ENCODE measurements around the gene PRPS1L1. TPM values are rescaled to one million over a fixed set of nuclear protein-coding genes. Genes with fewer than 3 reads are reported as not detected.

PRPS1L1 gene
- total and polyA plus RNA-seq, 10 of the 15 experiments (the other 5 are each of a cell fraction or from before 2014, with no cell fraction given), result not detected

DNA sequence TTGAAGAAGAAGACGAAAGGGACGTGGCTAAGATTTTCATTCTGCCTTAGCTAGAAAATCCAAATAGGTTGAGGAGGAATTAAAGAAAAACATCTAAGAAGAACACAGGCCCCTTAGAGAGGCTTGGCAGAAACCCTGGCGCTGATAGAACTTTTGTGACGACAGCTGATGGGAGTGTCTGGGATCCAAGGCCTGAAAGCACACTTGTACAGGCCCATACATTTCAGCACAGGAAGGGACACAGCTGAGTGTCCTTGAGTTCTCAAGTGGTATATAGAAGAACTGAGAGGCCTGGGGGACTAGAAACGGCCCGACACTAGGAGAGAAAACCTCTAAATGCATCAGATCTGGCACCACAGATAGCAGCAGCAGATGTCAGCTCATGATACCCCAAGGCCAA is 39.5 kb downstream of the PRPS1L1 start:
- FAIRE-seq, result no peak
- DNase-seq (ENCODE audit: low read depth, low spot score), result no peak
- WGBS (ENCODE audit: insufficient coverage, insufficient replicate concordance, low lambda C conversion rate, missing lambda C conversion rate), result 50% methylated on average over 6 of the region's 6 CpGs
- intact Hi-C loops (cut with micrococcal nuclease; ENCODE audit: unreplicated experiment), result no loop called here
- Histone ChIP-seq H2AFZ (ENCODE audit: control insufficient read depth, low read depth, low read length) (no peak overlapping the region), H3K79me2 (ENCODE audit: control insufficient read depth, insufficient read depth, low read length) (no peaks in the 10 kb centered on the region), H3K4me2 (ENCODE audit: control insufficient read depth, insufficient read depth) (no peak overlapping the region), H3K9me3 (replicated peaks; ENCODE audit: control insufficient read depth, insufficient read depth, low read length) (no peaks in the 10 kb centered on the region), H3K4me3 (no peak overlapping the region), H3K9ac (ENCODE audit: control insufficient read depth, insufficient read depth, low read length) (no peak overlapping the region), H3K36me3 (ENCODE audit: control insufficient read depth in 2 of 2, insufficient read depth in 2 of 2, low read length in 1 of 2) (no peaks in the 10 kb centered on the region), H3K4me1 (ENCODE audit: control insufficient read depth, insufficient read depth, low read length) (no peaks in the 10 kb centered on the region), H3K27ac (ENCODE audit: control insufficient read depth, insufficient read depth) (no peak overlapping the region), H4K20me1 (ENCODE audit: control insufficient read depth, insufficient read depth) (no peaks in the 10 kb centered on the region), H3K27me3 (replicated peaks in 1 of 2; ENCODE audit: control insufficient read depth in 2 of 2, insufficient read depth in 2 of 2, low read length in 1 of 2) (no peaks in the 10 kb centered on the region)
- RAD21 ChIA-PET (ENCODE audit: unreplicated experiment), result interaction anchor here (0.7 kb wide), 1 partner anchor 218 kb away, joined by 3 read pairs; no protein-coding TSS in a partner anchor
- no peak for ATAC-seq
- BruUV-seq (replicated peaks), result no TSS peak
- in situ Hi-C loops (cut with MboI), result no loop called here
- SMC1A ChIA-PET (ENCODE audit: uncharacterized antibody, unreplicated experiment), result interaction anchor here (1.1 to 1.7 kb wide), 2 partner anchors 215 to 218 kb away, joined by 4 to 10 read pairs; no protein-coding TSS in a partner anchor
- TF ChIP-seq KLF5 (IDR thresholded peaks at IDR 0.05; ENCODE audit: partially characterized antibody), result no peak
- TF ChIP-seq BCL11A (IDR thresholded peaks at IDR 0.05; ENCODE audit: low read depth, low read length), result no peak
- TF ChIP-seq RELA (IDR thresholded peaks at IDR 0.05; ENCODE audit: borderline replicate concordance, partially characterized antibody), result no peak
- no peak for TF ChIP-seq POLR2AphosphoS5 (IDR thresholded peaks at IDR 0.05; ENCODE audit: low read length)
- TF ChIP-seq CHD1 (IDR thresholded peaks at IDR 0.05; ENCODE audit: low read depth, low read length), result no peak
- no peak for TF ChIP-seq YBX1 (IDR thresholded peaks at IDR 0.05)
- no peak for TF ChIP-seq ZNF384 (IDR thresholded peaks at IDR 0.05; ENCODE audit: borderline replicate concordance, low read depth, low read length)
- no peak for TF ChIP-seq FOS (IDR thresholded peaks at IDR 0.05; ENCODE audit: borderline replicate concordance, extremely low read depth, insufficient read length)
- no peak for TF ChIP-seq SMAD5 (IDR thresholded peaks at IDR 0.05; ENCODE audit: low read depth)
- TF ChIP-seq PAX8 (IDR thresholded peaks at IDR 0.05), result no peak
- TF ChIP-seq, protein P1, sequence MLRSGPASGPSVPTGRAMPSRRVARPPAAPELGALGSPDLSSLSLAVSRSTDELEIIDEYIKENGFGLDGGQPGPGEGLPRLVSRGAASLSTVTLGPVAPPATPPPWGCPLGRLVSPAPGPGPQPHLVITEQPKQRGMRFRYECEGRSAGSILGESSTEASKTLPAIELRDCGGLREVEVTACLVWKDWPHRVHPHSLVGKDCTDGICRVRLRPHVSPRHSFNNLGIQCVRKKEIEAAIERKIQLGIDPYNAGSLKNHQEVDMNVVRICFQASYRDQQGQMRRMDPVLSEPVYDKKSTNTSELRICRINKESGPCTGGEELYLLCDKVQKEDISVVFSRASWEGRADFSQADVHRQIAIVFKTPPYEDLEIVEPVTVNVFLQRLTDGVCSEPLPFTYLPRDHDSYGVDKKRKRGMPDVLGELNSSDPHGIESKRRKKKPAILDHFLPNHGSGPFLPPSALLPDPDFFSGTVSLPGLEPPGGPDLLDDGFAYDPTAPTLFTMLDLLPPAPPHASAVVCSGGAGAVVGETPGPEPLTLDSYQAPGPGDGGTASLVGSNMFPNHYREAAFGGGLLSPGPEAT (IDR thresholded peaks at IDR 0.05; ENCODE audit: low read depth), result no peak
- CTCF ChIA-PET, result interaction anchor here (9.9 kb wide), 1 partner anchor 217 kb away, joined by 193 read pairs; no protein-coding TSS in a partner anchor
- POLR2A ChIA-PET, result interaction anchor here (0.6 kb wide), 2 partner anchors 13 to 38 kb away, joined by 3 to 4 read pairs; no protein-coding TSS in a partner anchor
